Nephron (organoid): ENCODE data around the gene ACADS.
"Not testable (repeated sequence)": the region's sequence is repeated elsewhere in the genome, so short reads cannot be mapped to it uniquely, and the experiment has no call there.

Source experiments
- H3K27ac Mint-ChIP-seq, 3 experiments: 2 replicates each; pipeline ENCODE4 v1.8.0; 2020; ENCODE audit warnings: mixed read lengths in 3 of 3, mild to moderate bottlenecking in 2 of 3, moderate library complexity in 1 of 3
- H3K27me3 Mint-ChIP-seq: 2 replicates; pipeline ENCODE4 v1.8.0; 2021; ENCODE audit warnings: low read depth, mild to moderate bottlenecking, moderate library complexity, mixed read lengths
- H3K36me3 Mint-ChIP-seq: 2 replicates; pipeline ENCODE4 v1.8.0; 2020; ENCODE audit warnings: low read depth, mixed read lengths
- H3K4me1 Mint-ChIP-seq: 2 replicates; pipeline ENCODE4 v1.8.0; 2020; ENCODE audit warnings: mixed read lengths
- H3K4me3 Mint-ChIP-seq, 3 experiments: 2 replicates each; pipeline ENCODE4 v1.8.0; 2020; ENCODE audit warnings: mild to moderate bottlenecking in 3 of 3, mixed read lengths in 3 of 3, moderate library complexity in 2 of 3
- H3K9me3 Mint-ChIP-seq: 2 replicates; pipeline ENCODE4 v1.8.0; 2020; ENCODE audit warnings: mixed read lengths
- TF ChIP-seq, protein P1 (sequence below), 3 experiments: fragments of 200-600 bp; sonication (generic); IDR thresholded peaks; one replicate each; pipeline ENCODE4 v1.5.0; 2021; ENCODE audit warnings: antibody characterized with exemption in 3 of 3; ENCODE audit not compliant: unreplicated experiment in 3 of 3

The ACADS gene

DNA sequence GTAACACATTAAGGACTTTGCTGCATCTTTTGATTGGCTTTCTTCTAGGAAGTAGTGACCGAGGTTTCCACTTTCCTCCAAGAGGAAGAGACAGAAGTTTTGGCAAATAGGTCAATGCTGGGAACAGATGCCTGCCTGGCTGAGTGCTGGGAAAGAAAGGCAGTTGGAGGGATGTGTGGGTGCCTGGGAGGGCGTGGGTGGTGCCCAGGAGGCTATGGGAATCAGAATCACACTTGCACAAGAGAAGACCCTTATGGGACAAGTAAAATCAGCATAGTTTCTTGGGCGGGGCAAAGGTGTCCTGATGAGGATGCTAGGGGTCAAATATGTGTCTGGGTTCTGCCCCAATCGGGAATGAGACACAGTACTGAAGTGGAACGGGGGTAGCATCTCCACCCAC lies 906 bp upstream of the ACADS start:
- TF ChIP-seq, protein P1, sequence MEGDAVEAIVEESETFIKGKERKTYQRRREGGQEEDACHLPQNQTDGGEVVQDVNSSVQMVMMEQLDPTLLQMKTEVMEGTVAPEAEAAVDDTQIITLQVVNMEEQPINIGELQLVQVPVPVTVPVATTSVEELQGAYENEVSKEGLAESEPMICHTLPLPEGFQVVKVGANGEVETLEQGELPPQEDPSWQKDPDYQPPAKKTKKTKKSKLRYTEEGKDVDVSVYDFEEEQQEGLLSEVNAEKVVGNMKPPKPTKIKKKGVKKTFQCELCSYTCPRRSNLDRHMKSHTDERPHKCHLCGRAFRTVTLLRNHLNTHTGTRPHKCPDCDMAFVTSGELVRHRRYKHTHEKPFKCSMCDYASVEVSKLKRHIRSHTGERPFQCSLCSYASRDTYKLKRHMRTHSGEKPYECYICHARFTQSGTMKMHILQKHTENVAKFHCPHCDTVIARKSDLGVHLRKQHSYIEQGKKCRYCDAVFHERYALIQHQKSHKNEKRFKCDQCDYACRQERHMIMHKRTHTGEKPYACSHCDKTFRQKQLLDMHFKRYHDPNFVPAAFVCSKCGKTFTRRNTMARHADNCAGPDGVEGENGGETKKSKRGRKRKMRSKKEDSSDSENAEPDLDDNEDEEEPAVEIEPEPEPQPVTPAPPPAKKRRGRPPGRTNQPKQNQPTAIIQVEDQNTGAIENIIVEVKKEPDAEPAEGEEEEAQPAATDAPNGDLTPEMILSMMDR (IDR thresholded peaks at IDR 0.05; ENCODE audit: unreplicated experiment in 3 of 3): no peak
- Mint-ChIP-seq H3K4me3 (peak overlapping the region; percentile 85 to 93 (median 91)), H3K9me3 (no peaks in the 10 kb centered on the region), H3K27me3 (peaks cover 5% of the 10 kb centered on the region), H3K36me3 (peaks cover 49% of the 10 kb centered on the region), H3K4me1 (peaks cover 16% of the 10 kb centered on the region), H3K27ac (no peak overlapping the region)

DNA sequence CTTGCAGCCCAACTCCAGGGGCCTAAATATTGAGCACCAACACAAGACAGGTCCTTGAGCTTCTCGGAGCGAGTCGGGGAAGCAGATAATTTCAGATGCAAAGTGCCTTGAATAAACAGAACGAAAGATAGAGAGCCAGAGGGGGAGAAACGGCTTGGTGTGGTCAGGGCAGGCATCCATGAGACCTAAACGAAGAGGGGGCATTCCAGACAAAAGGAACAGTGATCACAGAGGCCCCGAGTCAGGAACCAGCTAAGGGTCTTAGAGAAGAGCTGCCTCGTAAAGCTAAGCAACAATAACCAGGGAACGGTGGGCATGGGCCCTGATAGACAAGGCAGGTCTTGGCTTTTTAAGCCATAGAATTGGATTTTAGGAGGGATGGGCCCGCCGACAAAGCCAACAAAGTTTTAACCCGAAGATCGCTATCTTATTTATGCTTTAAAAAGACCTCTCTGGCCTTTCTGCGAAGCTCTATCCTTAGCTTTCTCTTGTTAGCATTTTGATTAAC lies 421 bp upstream of the ACADS start:
- Mint-ChIP-seq H3K9me3 (no peaks in the 10 kb centered on the region), H3K4me1 (peaks cover 16% of the 10 kb centered on the region), H3K27ac (peak overlapping the region in 2 of 3 experiments; percentile 28 to 76), H3K36me3 (peaks cover 49% of the 10 kb centered on the region), H3K4me3 (peak overlapping the region; percentile 85 to 93 (median 91)), H3K27me3 (peaks cover 5% of the 10 kb centered on the region)
- TF ChIP-seq, protein P1 (IDR thresholded peaks at IDR 0.05; ENCODE audit: unreplicated experiment in 3 of 3): no peak

DNA sequence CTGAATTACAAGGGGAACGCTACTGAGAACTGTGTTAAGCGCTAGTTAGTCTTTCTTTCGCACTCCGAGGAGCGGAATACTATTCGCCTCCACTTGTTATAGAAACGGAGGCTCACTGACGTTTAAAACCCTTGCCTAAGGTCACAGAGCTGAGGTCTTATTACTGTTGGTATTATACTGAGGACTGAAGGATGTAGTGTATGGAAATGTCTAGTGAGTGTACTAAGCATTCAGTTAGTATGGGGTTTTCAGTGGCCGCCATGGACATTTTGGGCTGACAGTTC lies 826 bp downstream of the ACADS start:
- TF ChIP-seq, protein P1 (IDR thresholded peaks at IDR 0.05; ENCODE audit: unreplicated experiment in 3 of 3): no peak
- Mint-ChIP-seq H3K27ac (peak overlapping the region; percentile 55 to 84 (median 63)), H3K4me3 (peak overlapping the region; percentile 91 to 96 (median 93)), H3K4me1 (peaks cover 16% of the 10 kb centered on the region), H3K36me3 (peaks cover 44% of the 10 kb centered on the region), H3K9me3 (no peaks in the 10 kb centered on the region), H3K27me3 (peaks cover 5% of the 10 kb centered on the region)

DNA sequence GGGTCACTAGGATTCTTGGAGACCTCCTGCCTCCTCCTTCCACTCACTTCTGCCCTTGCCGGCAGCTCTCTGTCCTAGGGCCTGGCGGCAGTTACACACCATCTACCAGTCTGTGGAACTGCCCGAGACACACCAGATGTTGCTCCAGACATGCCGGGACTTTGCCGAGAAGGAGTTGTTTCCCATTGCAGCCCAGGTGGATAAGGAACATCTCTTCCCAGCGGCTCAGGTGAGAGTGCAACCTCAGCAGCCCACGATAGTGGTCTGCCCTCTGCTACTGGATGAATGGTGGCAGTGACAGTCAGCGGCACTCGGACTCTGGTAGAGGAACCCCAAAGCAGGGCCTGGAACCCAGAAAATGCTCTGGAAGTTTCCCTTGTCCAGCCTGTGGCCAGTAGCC lies 1.3 kb downstream of the ACADS start:
- peaks cover 41% of the 10 kb centered on the region for H3K36me3 Mint-ChIP-seq
- no peak overlapping the region for H3K27ac Mint-ChIP-seq
- H3K4me1 Mint-ChIP-seq: peaks cover 16% of the 10 kb centered on the region
- H3K27me3 Mint-ChIP-seq: peaks cover 5% of the 10 kb centered on the region
- TF ChIP-seq, protein P1 (IDR thresholded peaks at IDR 0.05; ENCODE audit: unreplicated experiment in 3 of 3): no peak
- no peaks in the 10 kb centered on the region for H3K9me3 Mint-ChIP-seq
- H3K4me3 Mint-ChIP-seq: peak overlapping the region; percentile 91 to 96 (median 93)

DNA sequence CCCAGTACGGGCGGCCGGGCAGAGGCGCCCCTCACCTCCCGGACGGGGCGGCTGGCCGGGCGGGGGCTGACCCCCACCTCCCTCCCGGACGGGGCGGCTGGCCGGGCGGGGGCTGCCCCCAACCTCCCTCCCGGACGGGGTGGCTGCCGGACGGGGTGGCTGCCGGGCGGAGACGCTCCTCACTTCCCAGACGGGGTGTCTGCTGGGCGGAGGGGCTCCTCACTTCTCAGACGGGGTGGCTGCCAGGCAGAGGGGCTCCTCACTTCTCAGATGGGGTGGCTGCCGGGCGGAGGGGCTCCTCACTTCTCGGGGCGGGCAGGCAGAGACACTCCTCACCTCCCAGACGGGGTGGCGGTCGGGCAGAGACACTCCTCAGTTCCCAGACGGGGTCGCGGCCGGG lies 6.6 kb downstream of the ACADS start:
- H3K9me3 Mint-ChIP-seq, H3K27ac Mint-ChIP-seq, H3K4me3 Mint-ChIP-seq, H3K4me1 Mint-ChIP-seq, H3K27me3 Mint-ChIP-seq: not testable (repeated sequence)
- peaks cover 30% of the 10 kb centered on the region for H3K36me3 Mint-ChIP-seq

DNA sequence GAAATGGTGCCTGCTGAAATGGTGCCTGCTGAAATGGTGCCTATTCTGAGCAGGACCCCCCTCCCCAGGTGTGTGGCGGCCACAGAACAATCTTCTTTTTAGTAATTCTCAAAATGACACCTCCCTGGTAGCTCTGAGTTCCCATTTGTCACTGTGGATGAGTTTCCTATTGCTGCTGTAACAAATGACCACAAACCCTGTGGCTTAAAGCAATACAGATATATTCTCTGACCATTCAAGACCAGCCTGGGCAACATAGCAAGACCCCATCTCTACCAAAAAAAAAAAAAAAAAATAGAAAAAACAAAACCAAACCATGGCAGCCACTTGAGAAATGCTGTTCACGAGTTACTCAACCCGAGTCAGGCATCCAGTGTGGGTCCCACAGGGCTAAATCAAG lies 7.9 kb downstream of the ACADS start:
- no peaks in the 10 kb centered on the region for H3K27me3 Mint-ChIP-seq
- H3K36me3 Mint-ChIP-seq: peaks cover 26% of the 10 kb centered on the region
- H3K4me1 Mint-ChIP-seq: no peaks in the 10 kb centered on the region
- no peak overlapping the region for H3K4me3 Mint-ChIP-seq
- no peak overlapping the region for H3K27ac Mint-ChIP-seq
- TF ChIP-seq, protein P1 (IDR thresholded peaks at IDR 0.05; ENCODE audit: unreplicated experiment in 3 of 3): no peak
- H3K9me3 Mint-ChIP-seq: no peaks in the 10 kb centered on the region
